HCT116 (cell line): ENCODE measurements around the gene ITSN1. TPM values are rescaled to one million over a fixed set of nuclear protein-coding genes. Genes with fewer than 3 reads are reported as not detected.

Source experiments
- ATAC-seq: fragments of 200-7000 bp; cut with Tn5 transposase; 2 replicates; pipeline ENCODE4 v1.9.1; 2020; ENCODE audit warnings: mild to moderate bottlenecking, moderate library complexity
- BruUV-seq: library from RNA; stranded (reverse); fragments of 400-500 nt; replicated peaks from 2 replicates; lab custom pipeline; 2021; lab: Mats Ljungman, UMichigan
- CTCF ChIA-PET: fragments of 300-600 bp; sonication (Branson Sonifier 250); formaldehyde crosslinking; loops from one replicate; lab custom pipeline; 2021; ENCODE audit warnings: antibody characterized with exemption; lab: Charles Lee
- POLR2A ChIA-PET: fragments of 300-600, 350-600 bp; sonication (Branson Sonifier 250); formaldehyde crosslinking; loops from one replicate; lab custom pipeline; 2021; ENCODE audit warnings: antibody characterized with exemption; lab: Charles Lee
- RAD21 ChIA-PET, 2 experiments: fragments of 300-600 bp; sonication (Branson Sonifier 250); formaldehyde crosslinking; loops; one replicate each; lab custom pipeline; 2023; ENCODE audit warnings: low total read pairs in 2 of 2; ENCODE audit not compliant: uncharacterized antibody in 2 of 2, unreplicated experiment in 2 of 2, low non-redundant PET in 1 of 2; lab: Charles Lee
- DNase-seq: peaks from one replicate; pipeline ENCODE4 v3.0.0-alpha.2; 2010; ENCODE audit warnings: low read depth, low spot score
- H2AFZ ChIP-seq: fragments of 200-600 bp; shearing (Covaris generic), sonication (generic); 2 replicates; pipeline ENCODE4 v1.6.1; 2017; ENCODE audit warnings: low read depth, mixed run types, mixed read lengths, antibody characterized with exemption, low read length; ENCODE audit not compliant: poor library complexity, severe bottlenecking
- H3K27ac ChIP-seq: 2 replicates; pipeline ENCODE4 v1.5.1; 2012; ENCODE audit warnings: low read depth, low read length
- H3K27me3 ChIP-seq: fragments of 200-600 bp; sonication (generic); 2 replicates; pipeline ENCODE4 v1.6.1; 2016; ENCODE audit warnings: mixed run types, low read length, mixed read lengths; ENCODE audit not compliant: insufficient read depth
- H3K36me3 ChIP-seq, 2 experiments: fragments of 200-500 bp in 1 of 2; fragments of 200-600 bp in 1 of 2; sonication (Bioruptor generic) in 1 of 2; sonication (generic) in 1 of 2; 2 replicates each; pipeline versions ENCODE4 v1.5.1 to v1.6.1; 2014 to 2016; ENCODE audit warnings: low read length in 2 of 2, inconsistent platforms in 1 of 2, mixed read lengths in 1 of 2, mixed run types in 1 of 2; ENCODE audit not compliant: insufficient read depth in 2 of 2, control insufficient read depth in 1 of 2
- H3K4me1 ChIP-seq, 2 experiments: fragments of 200-600 bp in 1 of 2; sonication (generic) in 1 of 2; 2 replicates each; pipeline versions ENCODE4 v1.5.1 to v1.6.1; 2012 to 2017; ENCODE audit warnings: low read length in 2 of 2, inconsistent platforms in 1 of 2, mild to moderate bottlenecking in 1 of 2, mixed read lengths in 1 of 2, mixed run types in 1 of 2, moderate library complexity in 1 of 2; ENCODE audit not compliant: insufficient read depth in 2 of 2, control insufficient read depth in 1 of 2
- H3K4me2 ChIP-seq: fragments of 200-600 bp; sonication (generic); 2 replicates; pipeline ENCODE4 v1.6.1; 2017; ENCODE audit warnings: mixed run types, low read length, mixed read lengths
- H3K4me3 ChIP-seq, 2 experiments: fragments of 200-600 bp in 1 of 2; sonication (generic) in 1 of 2; replicated peaks in 1 of 2; 2 replicates each; pipeline ENCODE4 v1.5.1; 2011 to 2016; ENCODE audit warnings: low read length in 2 of 2, control low read depth in 1 of 2, low read depth in 1 of 2, mild to moderate bottlenecking in 1 of 2, mixed read lengths in 1 of 2, mixed run types in 1 of 2
- H3K79me2 ChIP-seq: fragments of 200-600 bp; sonication (generic); 2 replicates; pipeline ENCODE4 v1.6.1; 2017; ENCODE audit warnings: mild to moderate bottlenecking, mixed run types, low read length, moderate library complexity, mixed read lengths; ENCODE audit not compliant: insufficient read depth
- H3K9ac ChIP-seq: fragments of 200-600 bp; sonication (generic); 2 replicates; pipeline ENCODE4 v1.6.1; 2016; ENCODE audit warnings: low read length, mixed read lengths
- H3K9me2 ChIP-seq: fragments of 200-600 bp; sonication (generic), shearing (Covaris generic); 2 replicates; pipeline ENCODE4 v1.6.1; 2017; ENCODE audit warnings: mixed run types, mild to moderate bottlenecking, moderate library complexity; ENCODE audit not compliant: insufficient read depth
- H3K9me3 ChIP-seq, 2 experiments: fragments of 200-500 bp in 1 of 2; fragments of 200-600 bp in 1 of 2; sonication (Bioruptor generic) in 1 of 2; sonication (generic) in 1 of 2; 2 replicates each; pipeline ENCODE4 v1.6.1; 2014 to 2017; ENCODE audit warnings: low read length in 2 of 2, mixed read lengths in 2 of 2, inconsistent platforms in 1 of 2, low read depth in 1 of 2, mild to moderate bottlenecking in 1 of 2, mixed run types in 1 of 2, moderate library complexity in 1 of 2; ENCODE audit not compliant: control insufficient read depth in 1 of 2, insufficient read depth in 1 of 2
- H4K20me1 ChIP-seq: fragments of 200-600 bp; sonication (generic), shearing (Covaris generic); 2 replicates; pipeline ENCODE4 v1.6.1; 2017; ENCODE audit warnings: mixed run types, mild to moderate bottlenecking, moderate library complexity; ENCODE audit not compliant: insufficient read depth
- CBX3 ChIP-seq: IDR thresholded peaks from 2 replicates; pipeline ENCODE4 v1.6.1; 2012; ENCODE audit warnings: low read depth
- EZH2phosphoT487 ChIP-seq: fragments of 200-600 bp; IDR thresholded peaks from 2 replicates; pipeline ENCODE4 v1.6.1; 2018; ENCODE audit warnings: antibody characterized with exemption, borderline replicate concordance
- JUND ChIP-seq: IDR thresholded peaks from 2 replicates; pipeline ENCODE4 v1.6.1; 2012
- RAD21 ChIP-seq: IDR thresholded peaks from 2 replicates; pipeline ENCODE4 v1.6.1; 2012; ENCODE audit warnings: low read depth, mild to moderate bottlenecking
- SRF ChIP-seq: IDR thresholded peaks from 2 replicates; pipeline ENCODE4 v1.6.1; 2012; ENCODE audit warnings: low read depth
- YY1 ChIP-seq: IDR thresholded peaks from 2 replicates; pipeline ENCODE4 v1.6.1; 2011; ENCODE audit warnings: low read length, low read depth, moderate library complexity, mild to moderate bottlenecking; ENCODE audit not compliant: insufficient replicate concordance; ENCODE audit errors: extremely low read depth
- ZNF274 ChIP-seq: fragments of 200-500 bp; sonication (Bioruptor generic); IDR thresholded peaks from 2 replicates; pipeline ENCODE4 v1.6.1; 2014; ENCODE audit warnings: mild to moderate bottlenecking, low read depth, low read length, inconsistent platforms
- intact Hi-C: fragments of 100-400 bp; cut with micrococcal nuclease; formaldehyde crosslinking; loops from 2 replicates; pipeline ENCODE4 v1.10.0; 2022
- total RNA-seq: library from RNA; stranded (reverse); gene quantifications from one replicate; pipeline ENCODE4 v1.2.1, GENCODE V29; 2021; ENCODE audit not compliant: unreplicated experiment
- TF ChIP-seq, protein P1 (sequence below): IDR thresholded peaks from 2 replicates; pipeline ENCODE4 v1.6.1; 2011; ENCODE audit warnings: mild to moderate bottlenecking, low read length, moderate library complexity; ENCODE audit not compliant: insufficient replicate concordance; ENCODE audit errors: extremely low read depth
- TF ChIP-seq, protein P2 (sequence below): IDR thresholded peaks from 2 replicates; pipeline ENCODE4 v1.6.1; 2012
- TF ChIP-seq, protein P3 (sequence below): IDR thresholded peaks from 2 replicates; pipeline ENCODE4 v1.6.1; 2012
- TF ChIP-seq, protein P4 (sequence below), 3 experiments: fragments of 200-600 bp in 1 of 3; sonication (generic) in 1 of 3; IDR thresholded peaks in 2 of 3; conservative IDR thresholded peaks in 1 of 3; 2 replicates each; pipeline ENCODE4 v1.5.1; 2012 to 2017; ENCODE audit warnings: low read depth in 2 of 3, low read length in 2 of 3, antibody characterized with exemption in 1 of 3, borderline replicate concordance in 1 of 3, control low read depth in 1 of 3, mild to moderate bottlenecking in 1 of 3, mixed read lengths in 1 of 3, mixed run types in 1 of 3, moderate library complexity in 1 of 3; ENCODE audit not compliant: insufficient read depth in 1 of 3

Gene ITSN1
- total RNA-seq, 1 experiment from 2014 or later, result 25.8 TPM

DNA sequence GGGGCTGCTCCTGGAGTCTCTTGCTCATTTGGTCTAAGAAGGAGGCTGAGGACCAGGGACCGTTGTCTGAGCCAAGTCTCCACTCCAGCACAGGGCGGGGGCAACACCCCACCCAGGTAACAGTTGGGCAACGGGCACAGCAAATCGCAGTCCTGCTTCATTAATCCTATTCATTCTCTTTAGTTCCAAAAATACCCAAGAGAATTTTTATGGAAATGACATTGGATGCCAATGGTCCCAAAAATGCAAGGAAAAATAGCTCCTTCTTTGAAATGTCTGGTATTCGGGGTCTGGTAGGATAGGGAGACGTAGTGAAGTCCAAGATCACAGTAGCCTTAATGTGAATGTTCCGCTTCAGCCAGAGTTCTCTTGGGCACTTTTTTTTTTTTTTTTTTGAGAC is 199.3 kb downstream of the ITSN1 start (continued):
- TF ChIP-seq, protein P1, sequence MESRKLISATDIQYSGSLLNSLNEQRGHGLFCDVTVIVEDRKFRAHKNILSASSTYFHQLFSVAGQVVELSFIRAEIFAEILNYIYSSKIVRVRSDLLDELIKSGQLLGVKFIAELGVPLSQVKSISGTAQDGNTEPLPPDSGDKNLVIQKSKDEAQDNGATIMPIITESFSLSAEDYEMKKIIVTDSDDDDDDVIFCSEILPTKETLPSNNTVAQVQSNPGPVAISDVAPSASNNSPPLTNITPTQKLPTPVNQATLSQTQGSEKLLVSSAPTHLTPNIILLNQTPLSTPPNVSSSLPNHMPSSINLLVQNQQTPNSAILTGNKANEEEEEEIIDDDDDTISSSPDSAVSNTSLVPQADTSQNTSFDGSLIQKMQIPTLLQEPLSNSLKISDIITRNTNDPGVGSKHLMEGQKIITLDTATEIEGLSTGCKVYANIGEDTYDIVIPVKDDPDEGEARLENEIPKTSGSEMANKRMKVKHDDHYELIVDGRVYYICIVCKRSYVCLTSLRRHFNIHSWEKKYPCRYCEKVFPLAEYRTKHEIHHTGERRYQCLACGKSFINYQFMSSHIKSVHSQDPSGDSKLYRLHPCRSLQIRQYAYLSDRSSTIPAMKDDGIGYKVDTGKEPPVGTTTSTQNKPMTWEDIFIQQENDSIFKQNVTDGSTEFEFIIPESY, result no peak

DNA sequence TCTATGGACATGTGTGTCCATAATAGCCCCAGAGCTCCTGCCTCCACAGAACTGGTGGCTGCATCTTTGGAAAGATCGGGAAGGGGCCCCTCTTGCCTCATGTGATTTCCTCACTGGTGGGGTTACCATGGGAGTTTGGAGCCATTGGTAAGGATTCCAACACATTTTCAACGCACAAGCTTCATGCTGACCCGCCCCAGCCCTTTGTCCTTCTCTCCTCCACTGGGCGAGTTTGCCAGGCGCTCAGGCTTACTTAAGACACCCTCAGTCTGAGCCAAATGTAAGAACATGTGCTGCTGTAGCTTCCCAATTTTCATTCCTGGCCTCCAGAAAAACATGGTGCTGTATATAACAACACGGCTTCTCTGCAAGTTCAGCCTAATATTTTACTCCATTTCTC is 200.9 kb downstream of the ITSN1 start:
- Histone ChIP-seq H3K4me3 (no peak overlapping the region), H3K36me3 (no peaks in the 10 kb centered on the region), H3K9ac (no peak overlapping the region), H3K79me2 (no peaks in the 10 kb centered on the region), H3K4me2 (no peak overlapping the region), H3K9me2 (no peaks in the 10 kb centered on the region), H3K27me3 (no peaks in the 10 kb centered on the region), H3K4me1 (peaks cover under 1 to 2% of the 10 kb centered on the region in 2 experiments; a peak in 2 of 4 replicates), H3K27ac (no peak overlapping the region), H4K20me1 (no peaks in the 10 kb centered on the region), H3K9me3 (no peaks in the 10 kb centered on the region), H2AFZ (no peak overlapping the region)
- ATAC-seq (no peak), DNase-seq (no peak)
- ChIA-PET CTCF (no interaction called here), RAD21 (no interaction called here), POLR2A (no interaction called here)
- intact Hi-C loops, result no loop called here
- TF ChIP-seq, protein P2, sequence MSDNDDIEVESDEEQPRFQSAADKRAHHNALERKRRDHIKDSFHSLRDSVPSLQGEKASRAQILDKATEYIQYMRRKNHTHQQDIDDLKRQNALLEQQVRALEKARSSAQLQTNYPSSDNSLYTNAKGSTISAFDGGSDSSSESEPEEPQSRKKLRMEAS, result no peak
- TF ChIP-seq SRF (no peak), JUND (no peak), ZNF274 (no peak), RAD21 (no peak), EZH2phosphoT487 (no peak), CBX3 (no peak), YY1 (no peak)
- TF ChIP-seq, protein P3, sequence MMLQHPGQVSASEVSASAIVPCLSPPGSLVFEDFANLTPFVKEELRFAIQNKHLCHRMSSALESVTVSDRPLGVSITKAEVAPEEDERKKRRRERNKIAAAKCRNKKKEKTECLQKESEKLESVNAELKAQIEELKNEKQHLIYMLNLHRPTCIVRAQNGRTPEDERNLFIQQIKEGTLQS, result no peak
- TF ChIP-seq, protein P4, sequence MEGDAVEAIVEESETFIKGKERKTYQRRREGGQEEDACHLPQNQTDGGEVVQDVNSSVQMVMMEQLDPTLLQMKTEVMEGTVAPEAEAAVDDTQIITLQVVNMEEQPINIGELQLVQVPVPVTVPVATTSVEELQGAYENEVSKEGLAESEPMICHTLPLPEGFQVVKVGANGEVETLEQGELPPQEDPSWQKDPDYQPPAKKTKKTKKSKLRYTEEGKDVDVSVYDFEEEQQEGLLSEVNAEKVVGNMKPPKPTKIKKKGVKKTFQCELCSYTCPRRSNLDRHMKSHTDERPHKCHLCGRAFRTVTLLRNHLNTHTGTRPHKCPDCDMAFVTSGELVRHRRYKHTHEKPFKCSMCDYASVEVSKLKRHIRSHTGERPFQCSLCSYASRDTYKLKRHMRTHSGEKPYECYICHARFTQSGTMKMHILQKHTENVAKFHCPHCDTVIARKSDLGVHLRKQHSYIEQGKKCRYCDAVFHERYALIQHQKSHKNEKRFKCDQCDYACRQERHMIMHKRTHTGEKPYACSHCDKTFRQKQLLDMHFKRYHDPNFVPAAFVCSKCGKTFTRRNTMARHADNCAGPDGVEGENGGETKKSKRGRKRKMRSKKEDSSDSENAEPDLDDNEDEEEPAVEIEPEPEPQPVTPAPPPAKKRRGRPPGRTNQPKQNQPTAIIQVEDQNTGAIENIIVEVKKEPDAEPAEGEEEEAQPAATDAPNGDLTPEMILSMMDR (IDR thresholded peaks at IDR 0.05 in 2 of 3, conservative IDR thresholded peaks at IDR 0.05 in 1 of 3; ENCODE audit: borderline replicate concordance in 1 of 3, insufficient read depth in 1 of 3, low read depth in 2 of 3, low read length in 2 of 3), result no peak
- BruUV-seq, result no TSS peak
